Retinal pigment epithelial cell (primary cell): Measurements from ENCODE around the gene ZCCHC10.
"Not testable (repeated sequence)": the region's sequence is repeated elsewhere in the genome, so short reads cannot be mapped to it uniquely, and the experiment has no call there.

Source experiments
- DNase-seq: peaks from one replicate; pipeline ENCODE4 v3.0.0-alpha.2; 2010; ENCODE audit warnings: low read depth
- H3K4me3 ChIP-seq: 2 replicates; pipeline ENCODE4 v1.5.1; 2011; ENCODE audit warnings: mild to moderate bottlenecking, low read length, control low read depth, moderate library complexity
- CTCF ChIP-seq: conservative IDR thresholded peaks from 2 replicates; pipeline ENCODE4 v1.5.1; 2011; ENCODE audit warnings: low read depth, low read length, control low read depth, inconsistent platforms

The ZCCHC10 gene

GRCh38 chr5:132998556-132998955, 27.8 kb downstream of the ZCCHC10 start:
- no peak for DNase-seq
- no peak overlapping the region for H3K4me3 ChIP-seq
- TF ChIP-seq CTCF, result no peak

- TF ChIP-seq CTCF, result no peak
- DNase-seq, result no peak
- H3K4me3 ChIP-seq, result no peak overlapping the region
Observed at GRCh38 chr5:132996307-132996706, 30.0 kb downstream of the ZCCHC10 start.

- no peak for DNase-seq
- H3K4me3 ChIP-seq, result no peak overlapping the region
- TF ChIP-seq CTCF, result no peak
Observed at GRCh38 chr5:132987531-132988408, 38.6 kb downstream of the ZCCHC10 start.

GRCh38 chr5:132982971-132983370, 43.4 kb downstream of the ZCCHC10 start:
- not testable (repeated sequence) for H3K4me3 ChIP-seq, DNase-seq

GRCh38 chr5:132981288-132981687, 45.1 kb downstream of the ZCCHC10 start:
- no peak for TF ChIP-seq CTCF
- no peak overlapping the region for H3K4me3 ChIP-seq
- DNase-seq, result no peak

- TF ChIP-seq CTCF, result no peak
- DNase-seq, result no peak
- H3K4me3 ChIP-seq, result no peak overlapping the region
Observed at GRCh38 chr5:132979976-132980375, 46.4 kb downstream of the ZCCHC10 start.

GRCh38 chr5:132979367-132979940, 46.9 kb downstream of the ZCCHC10 start:
- no peak for TF ChIP-seq CTCF
- H3K4me3 ChIP-seq, result no peak overlapping the region
- DNase-seq, result no peak
